ENCODE data around the gene TBCD. TPM values are rescaled to one million over a fixed set of nuclear protein-coding genes. Genes with fewer than 3 reads are reported as not detected.
A peak's percentile ranks its signal among the peaks of the same experiment; 100 is the strongest.

TBCD gene
- total RNA-seq, 1 experiment from 2014 or later: 129 TPM

DNA sequence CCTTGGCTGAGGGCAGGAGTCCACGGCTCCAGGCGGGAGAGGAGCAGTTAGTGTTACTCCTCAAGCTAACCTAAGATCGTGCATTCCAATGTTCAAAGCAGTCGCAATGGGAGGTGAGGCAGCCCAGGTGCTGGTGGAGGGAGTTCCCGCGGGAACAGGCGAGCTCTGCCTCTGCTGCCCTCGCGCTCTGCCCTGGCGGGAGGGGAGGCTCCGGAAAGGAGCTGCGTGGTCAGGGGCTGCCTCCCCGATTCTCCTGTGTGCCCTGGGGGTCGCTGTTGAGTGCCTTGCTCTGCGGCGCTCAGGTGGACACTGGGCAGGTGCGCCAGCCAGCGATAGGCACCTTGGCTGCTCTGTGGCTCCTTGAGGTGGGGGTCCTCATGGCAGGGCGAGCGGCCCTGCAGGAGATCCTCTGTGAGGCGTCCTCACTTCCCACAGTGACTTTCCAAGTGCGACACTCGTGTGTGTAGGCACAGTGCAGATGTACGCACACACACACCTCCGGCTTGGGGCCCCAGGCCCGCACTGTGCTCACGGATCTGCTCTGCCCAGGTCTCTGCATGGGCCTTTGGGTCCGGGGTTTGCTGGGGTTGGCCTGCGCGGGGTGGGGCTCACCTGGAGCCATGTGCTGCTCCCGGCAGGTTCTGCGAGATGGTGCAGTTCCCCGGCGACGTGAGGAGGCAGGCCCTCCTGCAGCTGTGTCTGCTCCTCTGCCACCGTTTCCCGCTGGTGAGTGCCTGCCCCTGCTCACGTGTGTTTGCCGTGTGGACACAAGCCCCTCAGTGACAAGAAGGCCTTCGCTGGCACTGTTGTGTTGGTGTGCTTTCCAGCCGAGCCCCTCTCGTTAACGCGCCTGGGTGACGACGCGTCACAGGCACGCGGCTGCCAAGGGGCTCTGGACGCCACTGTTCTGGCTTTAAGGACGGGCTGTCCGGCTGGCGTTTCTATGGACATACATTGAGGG lies 185.8 kb downstream of the TBCD start:
- H3K4me1 Mint-ChIP-seq: peaks cover 0 to 6% of the 10 kb centered on the region in 2 experiments; a peak in 1 of 4 replicates
- H3K79me1 ChIP-seq (ENCODE audit: insufficient read depth, low read depth, low read length, poor library complexity, severe bottlenecking): no peaks in the 10 kb centered on the region
- H3K36me3 Mint-ChIP-seq (ENCODE audit: insufficient read depth in 1 of 3, low read depth in 3 of 3): peaks cover 47 to 89% (median 83%) of the 10 kb centered on the region in 3 experiments
- no peak overlapping the region for H3K27ac ChIP-seq (ENCODE audit: insufficient read length, low read depth, low read length)
- H4K91ac ChIP-seq (ENCODE audit: insufficient read length, low read depth, low read length): no peak overlapping the region
- H2BK120ac ChIP-seq (ENCODE audit: low read depth, low read length, poor library complexity, severe bottlenecking): no peak overlapping the region
- TF ChIP-seq, protein P1, sequence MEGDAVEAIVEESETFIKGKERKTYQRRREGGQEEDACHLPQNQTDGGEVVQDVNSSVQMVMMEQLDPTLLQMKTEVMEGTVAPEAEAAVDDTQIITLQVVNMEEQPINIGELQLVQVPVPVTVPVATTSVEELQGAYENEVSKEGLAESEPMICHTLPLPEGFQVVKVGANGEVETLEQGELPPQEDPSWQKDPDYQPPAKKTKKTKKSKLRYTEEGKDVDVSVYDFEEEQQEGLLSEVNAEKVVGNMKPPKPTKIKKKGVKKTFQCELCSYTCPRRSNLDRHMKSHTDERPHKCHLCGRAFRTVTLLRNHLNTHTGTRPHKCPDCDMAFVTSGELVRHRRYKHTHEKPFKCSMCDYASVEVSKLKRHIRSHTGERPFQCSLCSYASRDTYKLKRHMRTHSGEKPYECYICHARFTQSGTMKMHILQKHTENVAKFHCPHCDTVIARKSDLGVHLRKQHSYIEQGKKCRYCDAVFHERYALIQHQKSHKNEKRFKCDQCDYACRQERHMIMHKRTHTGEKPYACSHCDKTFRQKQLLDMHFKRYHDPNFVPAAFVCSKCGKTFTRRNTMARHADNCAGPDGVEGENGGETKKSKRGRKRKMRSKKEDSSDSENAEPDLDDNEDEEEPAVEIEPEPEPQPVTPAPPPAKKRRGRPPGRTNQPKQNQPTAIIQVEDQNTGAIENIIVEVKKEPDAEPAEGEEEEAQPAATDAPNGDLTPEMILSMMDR (conservative IDR thresholded peaks at IDR 0.05): no peak
- H2BK12ac ChIP-seq (ENCODE audit: insufficient read length, low read depth, low read length): no peak overlapping the region
- H3K23ac ChIP-seq (ENCODE audit: insufficient read length, low read depth, low read length): no peak overlapping the region
- no peak overlapping the region for H3K14ac ChIP-seq (ENCODE audit: insufficient read depth, low read length)
- H3K9me3 ChIP-seq (ENCODE audit: control insufficient read depth, low read depth, low read length): peaks cover 4% of the 10 kb centered on the region
- H4K8ac ChIP-seq (replicated peaks; ENCODE audit: insufficient read length, low read depth, low read length): no peak overlapping the region
- H3K4me1 ChIP-seq (ENCODE audit: insufficient read depth, low read length): no peaks in the 10 kb centered on the region
- no peak overlapping the region for H3K4ac ChIP-seq (ENCODE audit: low read depth, low read length)
- no peaks in the 10 kb centered on the region for H3K27me3 ChIP-seq (ENCODE audit: insufficient read depth, low read length)
- no peak overlapping the region for H2BK15ac ChIP-seq (ENCODE audit: low read depth, low read length)
- no peak overlapping the region for H2AK5ac ChIP-seq (ENCODE audit: insufficient read length, low read length)
- no peak overlapping the region for H2BK5ac ChIP-seq (ENCODE audit: insufficient read length, low read length)
- no peak overlapping the region for H3K18ac ChIP-seq (ENCODE audit: insufficient read length, low read depth, low read length)
- no peaks in the 10 kb centered on the region for H4K20me1 ChIP-seq (ENCODE audit: control insufficient read depth, insufficient read depth, insufficient read length)
- WGBS (ENCODE audit: extremely low coverage, insufficient read length, low lambda C conversion rate): no CpG with 5 or more reads among the region's 53 CpGs
- H2AFZ ChIP-seq (ENCODE audit: low read length): no peak overlapping the region
- no peak overlapping the region for H3K9ac ChIP-seq (ENCODE audit: extremely low read depth, insufficient read length, low read length)
- no peak overlapping the region for H3T11ph ChIP-seq (ENCODE audit: low read length)
- no peaks in the 10 kb centered on the region for H3K79me2 ChIP-seq (ENCODE audit: insufficient read depth, low read length)
- no peaks in the 10 kb centered on the region; the same call in 1 of the 2 replicates for H3K27me3 Mint-ChIP-seq (ENCODE audit: low read depth)
- H2BK20ac ChIP-seq (ENCODE audit: low read depth, low read length, poor library complexity, severe bottlenecking): no peak overlapping the region
- no peak for DNase-seq
- H3K4me3 Mint-ChIP-seq: no peak overlapping the region
- H3K23me2 ChIP-seq (ENCODE audit: insufficient read length, low read depth, low read length, poor library complexity, severe bottlenecking): no peaks in the 10 kb centered on the region
- H3K9me3 Mint-ChIP-seq: peaks cover 6 to 11% of the 10 kb centered on the region in 2 experiments
- H3K27ac Mint-ChIP-seq: peak overlapping the region; percentile 29 to 82 (median 70); a peak in 4 of 7 replicates
- no peak overlapping the region for H3K56ac ChIP-seq (ENCODE audit: insufficient read length, low read depth, low read length)
- no peak overlapping the region for H4K5ac ChIP-seq (ENCODE audit: insufficient read length, low read depth, low read length)
- no peak overlapping the region for H3K4me2 ChIP-seq (ENCODE audit: insufficient read depth, insufficient read length, low read length)
